Stimulated activated CD4-positive, alpha-beta T cell treated with anti-CD3 and anti-CD28 coated beads, Interleukin-2, amount 100 ng/mL, for 48 hours (primary cell): ENCODE measurements around the gene RASL10B.

Source experiments
- DNase-seq, 2 donors: peaks; one replicate each; pipeline ENCODE4 v3.0.0-alpha.2; 2020

RASL10B gene

GRCh38 chr17:35723735-35724134 is 7.7 kb upstream of the RASL10B start:
- DNase-seq, result no peak

GRCh38 chr17:35725058-35725457 is 6.4 kb upstream of the RASL10B start:
- DNase-seq, result no peak

- no peak for DNase-seq
These were observed 5.7 kb upstream of the RASL10B start for GRCh38 chr17:35725802-35726126.

GRCh38 chr17:35726127-35726952 is 5.1 kb upstream of the RASL10B start:
- no peak for DNase-seq

- no peak for DNase-seq
These were observed 4.4 kb upstream of the RASL10B start for GRCh38 chr17:35726953-35727460.

- DNase-seq, result no peak
These were observed 3.8 kb upstream of the RASL10B start for GRCh38 chr17:35727635-35728034.

- DNase-seq, result no peak
These were observed 2.9 kb upstream of the RASL10B start for GRCh38 chr17:35728551-35728950.

GRCh38 chr17:35729405-35729833 is 2.0 kb upstream of the RASL10B start:
- no peak for DNase-seq

GRCh38 chr17:35730400-35731005 is 936 bp upstream of the RASL10B start:
- no peak for DNase-seq

GRCh38 chr17:35731917-35732805 is 722 bp downstream of the RASL10B start:
- no peak for DNase-seq

GRCh38 chr17:35732806-35733136 is 1.3 kb downstream of the RASL10B start:
- no peak for DNase-seq

- DNase-seq, result no peak
These were observed 1.9 kb downstream of the RASL10B start for GRCh38 chr17:35733366-35733765.

GRCh38 chr17:35734396-35734795 is 3.0 kb downstream of the RASL10B start:
- DNase-seq, result no peak

- DNase-seq, result no peak
These were observed 3.8 kb downstream of the RASL10B start for GRCh38 chr17:35735036-35735805.

- DNase-seq, result no peak
These were observed 4.8 kb downstream of the RASL10B start for GRCh38 chr17:35736236-35736635.

GRCh38 chr17:35738519-35739133 is 7.2 kb downstream of the RASL10B start:
- no peak for DNase-seq

GRCh38 chr17:35740216-35740615 is 8.8 kb downstream of the RASL10B start:
- no peak for DNase-seq

GRCh38 chr17:35740997-35741931 is 9.8 kb downstream of the RASL10B start:
- DNase-seq, result no peak

GRCh38 chr17:35742496-35742895 is 11.1 kb downstream of the RASL10B start:
- no peak for DNase-seq

- no peak for DNase-seq
These were observed 11.5 kb downstream of the RASL10B start for GRCh38 chr17:35742896-35743477.
